HG02623 (cell line): ENCODE data around the gene HIBADH.

Experiments used
- ATAC-seq: cut with Tn5 transposase; IDR thresholded peaks from one replicate; pipeline ENCODE4 v1.9.1; 2021; ENCODE audit warnings: moderate library complexity; ENCODE audit not compliant: unreplicated experiment

The HIBADH gene

GRCh38 chr7:27553273-27553672, 109.4 kb downstream of the HIBADH start:
- no peak for ATAC-seq

GRCh38 chr7:27551803-27552400, 110.8 kb downstream of the HIBADH start:
- ATAC-seq: no peak

- no peak for ATAC-seq
Observed at GRCh38 chr7:27549606-27550005, 113.1 kb downstream of the HIBADH start.

- no peak for ATAC-seq
Observed at GRCh38 chr7:27548304-27548703, 114.4 kb downstream of the HIBADH start.

- no peak for ATAC-seq
Observed at GRCh38 chr7:27547401-27547800, 115.3 kb downstream of the HIBADH start.

- no peak for ATAC-seq
Observed at GRCh38 chr7:27546610-27547009, 116.1 kb downstream of the HIBADH start.

GRCh38 chr7:27535795-27536194, 126.9 kb downstream of the HIBADH start:
- ATAC-seq: no peak

- ATAC-seq: no peak
Observed at GRCh38 chr7:27533652-27534081, 129.0 kb downstream of the HIBADH start.

GRCh38 chr7:27532314-27532713, 130.4 kb downstream of the HIBADH start:
- ATAC-seq: no peak

GRCh38 chr7:27527348-27527714, 135.4 kb downstream of the HIBADH start:
- ATAC-seq: no peak

GRCh38 chr7:27526611-27527347, 135.9 kb downstream of the HIBADH start:
- ATAC-seq: no peak

GRCh38 chr7:27526131-27526530, 136.6 kb downstream of the HIBADH start:
- ATAC-seq: no peak

- ATAC-seq: no peak
Observed at GRCh38 chr7:27523321-27523720, 139.4 kb downstream of the HIBADH start.

GRCh38 chr7:27522566-27522965, 140.1 kb downstream of the HIBADH start:
- ATAC-seq: no peak

GRCh38 chr7:27520815-27521790, 141.6 kb downstream of the HIBADH start:
- ATAC-seq: no peak

GRCh38 chr7:27519793-27520469, 142.8 kb downstream of the HIBADH start:
- no peak for ATAC-seq

GRCh38 chr7:27518561-27519350, 143.9 kb downstream of the HIBADH start:
- ATAC-seq: no peak

GRCh38 chr7:27516421-27516820, 146.3 kb downstream of the HIBADH start:
- no peak for ATAC-seq

- ATAC-seq: no peak
Observed at GRCh38 chr7:27515933-27516332, 146.8 kb downstream of the HIBADH start.

- no peak for ATAC-seq
Observed at GRCh38 chr7:27514861-27515260, 147.8 kb downstream of the HIBADH start.
